Measurements from ENCODE around the gene TBC1D4.
A peak's percentile ranks its signal among the peaks of the same experiment; 100 is the strongest.

Gene TBC1D4

GRCh38 chr13:75264611-75265010 is 217.4 kb downstream of the TBC1D4 start:
- no peak overlapping the region for H3K27ac ChIP-seq
- TF ChIP-seq ZFX (IDR thresholded peaks at IDR 0.05; ENCODE audit: borderline replicate concordance) (no peak), CTCF (IDR thresholded peaks at IDR 0.05) (no peak)

GRCh38 chr13:75263741-75264407 is 218.1 kb downstream of the TBC1D4 start:
- H3K27ac ChIP-seq = no peak overlapping the region
- TF ChIP-seq ZFX (IDR thresholded peaks at IDR 0.05; ENCODE audit: borderline replicate concordance) (no peak), CTCF (IDR thresholded peaks at IDR 0.05) (no peak)

GRCh38 chr13:75258159-75258782 is 223.7 kb downstream of the TBC1D4 start:
- TF ChIP-seq CTCF (IDR thresholded peaks at IDR 0.05) (peak; percentile 84), ZFX (IDR thresholded peaks at IDR 0.05; ENCODE audit: borderline replicate concordance) (no peak)
- no peak overlapping the region for H3K27ac ChIP-seq

GRCh38 chr13:75256922-75257321 is 225.0 kb downstream of the TBC1D4 start:
- no peak overlapping the region for H3K27ac ChIP-seq
- TF ChIP-seq CTCF (IDR thresholded peaks at IDR 0.05) (no peak), ZFX (IDR thresholded peaks at IDR 0.05; ENCODE audit: borderline replicate concordance) (no peak)

GRCh38 chr13:75255653-75256052 is 226.3 kb downstream of the TBC1D4 start:
- no peak for TF ChIP-seq ZFX (IDR thresholded peaks at IDR 0.05; ENCODE audit: borderline replicate concordance)
- no peak for TF ChIP-seq CTCF (IDR thresholded peaks at IDR 0.05)

GRCh38 chr13:75255147-75255546 is 226.8 kb downstream of the TBC1D4 start:
- TF ChIP-seq CTCF (IDR thresholded peaks at IDR 0.05) (no peak), ZFX (IDR thresholded peaks at IDR 0.05; ENCODE audit: borderline replicate concordance) (no peak)
- H3K27ac ChIP-seq = no peak overlapping the region

More at GRCh38 chr13:75255653-75256052, 226.3 kb downstream of the TBC1D4 start:
- H3K27ac ChIP-seq = no peak overlapping the region

- no peak overlapping the region for H3K27ac ChIP-seq
- TF ChIP-seq CTCF (IDR thresholded peaks at IDR 0.05) (no peak), ZFX (IDR thresholded peaks at IDR 0.05; ENCODE audit: borderline replicate concordance) (no peak)
Measured at GRCh38 chr13:75251188-75251587, 230.8 kb downstream of the TBC1D4 start.

Measured in 22Rv1 (cell line).